GM18499 (cell line): ENCODE results near the gene MYO3B.
"Not testable (repeated sequence)": the region's sequence is repeated elsewhere in the genome, so short reads cannot be mapped to it uniquely, and the experiment has no call there.

Source experiments
- ATAC-seq: cut with Tn5 transposase; IDR thresholded peaks from one replicate; pipeline ENCODE4 v1.9.1; 2021; ENCODE audit warnings: moderate number of reproducible peaks; ENCODE audit not compliant: insufficient read depth, unreplicated experiment

MYO3B gene

GRCh38 chr2:170454471-170455372 is 276.8 kb downstream of the MYO3B start:
- no peak for ATAC-seq

- no peak for ATAC-seq
Observed at GRCh38 chr2:170455617-170456426, 277.9 kb downstream of the MYO3B start.

- ATAC-seq: no peak
Observed at GRCh38 chr2:170456914-170457313, 279.0 kb downstream of the MYO3B start.

GRCh38 chr2:170457742-170458141 is 279.8 kb downstream of the MYO3B start:
- ATAC-seq: no peak

GRCh38 chr2:170461889-170462288 is 283.9 kb downstream of the MYO3B start:
- ATAC-seq: no peak

GRCh38 chr2:170462433-170463205 is 284.7 kb downstream of the MYO3B start:
- ATAC-seq: no peak

- no peak for ATAC-seq
Observed at GRCh38 chr2:170463206-170463537, 285.2 kb downstream of the MYO3B start.

- ATAC-seq: no peak
Observed at GRCh38 chr2:170464268-170464667, 286.3 kb downstream of the MYO3B start.

GRCh38 chr2:170465241-170465640 is 287.3 kb downstream of the MYO3B start:
- no peak for ATAC-seq

GRCh38 chr2:170466632-170467031 is 288.7 kb downstream of the MYO3B start:
- ATAC-seq: no peak

- no peak for ATAC-seq
Observed at GRCh38 chr2:170467568-170468422, 289.8 kb downstream of the MYO3B start.

- no peak for ATAC-seq
Observed at GRCh38 chr2:170468557-170468956, 290.6 kb downstream of the MYO3B start.

GRCh38 chr2:170472498-170472897 is 294.6 kb downstream of the MYO3B start:
- ATAC-seq: not testable (repeated sequence)

GRCh38 chr2:170475878-170476277 is 297.9 kb downstream of the MYO3B start:
- no peak for ATAC-seq

GRCh38 chr2:170477630-170478029 is 299.7 kb downstream of the MYO3B start:
- ATAC-seq: no peak

- no peak for ATAC-seq
Observed at GRCh38 chr2:170481201-170481600, 303.3 kb downstream of the MYO3B start.

GRCh38 chr2:170484552-170484951 is 306.6 kb downstream of the MYO3B start:
- ATAC-seq: no peak

GRCh38 chr2:170485254-170486026 is 307.5 kb downstream of the MYO3B start:
- ATAC-seq: no peak

GRCh38 chr2:170486730-170487129 is 308.8 kb downstream of the MYO3B start:
- no peak for ATAC-seq
